Endothelial cell of umbilical vein (primary cell): ENCODE measurements around the gene CD46. TPM values are rescaled to one million over a fixed set of nuclear protein-coding genes. Genes with fewer than 3 reads are reported as not detected.

ENCODE experiments used
- BruUV-seq: library from RNA; stranded (reverse); fragments of 400-500 nt; replicated peaks from 2 replicates; lab custom pipeline; 2021; lab: Mats Ljungman, UMichigan
- CTCF ChIA-PET: fragments of 300-600, 350-600 bp; sonication (Branson Sonifier 250); formaldehyde crosslinking; loops from one replicate; lab custom pipeline; 2021; ENCODE audit warnings: antibody characterized with exemption, inconsistent platforms; lab: Charles Lee
- POLR2A ChIA-PET: fragments of 300-600, 350-600 bp; sonication (Branson Sonifier 250); formaldehyde crosslinking; loops from one replicate; lab custom pipeline; 2021; ENCODE audit warnings: antibody characterized with exemption, inconsistent platforms; lab: Charles Lee
- DNase-seq: peaks from one replicate; pipeline ENCODE4 v3.0.0-alpha.2; 2011; ENCODE audit warnings: low read depth, low spot score
- FAIRE-seq: peaks from 2 replicates; lab custom pipeline; 2011; peaks lifted over from hg19 to GRCh38; lab: Jason Lieb, UNC
- H2AFZ ChIP-seq: 2 replicates; pipeline ENCODE4 v1.6.0; 2012; ENCODE audit warnings: low read depth, low read length, control low read depth, inconsistent platforms
- H3K27ac ChIP-seq: 2 replicates; pipeline ENCODE4 v1.5.1; 2011; ENCODE audit warnings: low read depth, mild to moderate bottlenecking, control low read depth, low read length, moderate library complexity; ENCODE audit not compliant: insufficient read depth
- H3K27me3 ChIP-seq, 2 experiments: 2 replicates each; pipeline versions ENCODE4 v1.6.0 to v1.6.1; 2011; ENCODE audit warnings: low read length in 2 of 2, mixed read lengths in 1 of 2; ENCODE audit not compliant: control insufficient read depth in 2 of 2, insufficient read depth in 2 of 2
- H3K36me3 ChIP-seq, 2 experiments: 2 replicates in 1 of 2; 3 replicates in 1 of 2; pipeline ENCODE4 v1.5.1; 2011; ENCODE audit warnings: low read length in 2 of 2, mild to moderate bottlenecking in 1 of 2, moderate library complexity in 1 of 2; ENCODE audit not compliant: control insufficient read depth in 2 of 2, insufficient read depth in 2 of 2; ENCODE audit errors: extremely low read depth in 1 of 2
- H3K4me1 ChIP-seq: 3 replicates; pipeline ENCODE4 v1.5.1; 2011; ENCODE audit warnings: mild to moderate bottlenecking, low read length; ENCODE audit not compliant: control insufficient read depth, insufficient read depth; ENCODE audit errors: extremely low read depth
- H3K4me2 ChIP-seq: 2 replicates; pipeline ENCODE4 v1.6.1; 2011; ENCODE audit warnings: low read length, control low read depth, mixed read lengths; ENCODE audit not compliant: insufficient read depth
- H3K4me3 ChIP-seq, 3 experiments: fragments of 200-600 bp in 1 of 3; sonication (generic), shearing (Covaris generic) in 1 of 3; replicated peaks in 1 of 3; 2 replicates each; pipeline ENCODE4 v1.5.1; 2011 to 2016; ENCODE audit warnings: control low read depth in 3 of 3, low read length in 3 of 3, mild to moderate bottlenecking in 2 of 3, inconsistent platforms in 1 of 3, low read depth in 1 of 3, moderate library complexity in 1 of 3; ENCODE audit not compliant: insufficient read depth in 1 of 3
- H3K79me2 ChIP-seq: 2 replicates; pipeline ENCODE4 v1.6.0; 2012; ENCODE audit warnings: low read length, inconsistent platforms; ENCODE audit not compliant: control insufficient read depth, insufficient read depth
- H3K9ac ChIP-seq: replicated peaks from 2 replicates; pipeline ENCODE3; 2011; ENCODE audit warnings: low read length, control low read depth; ENCODE audit not compliant: insufficient read depth; ENCODE audit errors: extremely low read depth
- H3K9me1 ChIP-seq: replicated peaks from 3 replicates; pipeline ENCODE4 v1.6.0; 2011; ENCODE audit warnings: mild to moderate bottlenecking, low read length; ENCODE audit not compliant: control insufficient read depth, insufficient read depth; ENCODE audit errors: extremely low read depth
- H3K9me3 ChIP-seq: replicated peaks from 2 replicates; pipeline ENCODE4 v1.5.1; 2012; ENCODE audit warnings: low read length, inconsistent platforms; ENCODE audit not compliant: control insufficient read depth, insufficient read depth
- H4K20me1 ChIP-seq: replicated peaks from 2 replicates; pipeline ENCODE3; 2011; ENCODE audit warnings: mild to moderate bottlenecking, low read length; ENCODE audit not compliant: control insufficient read depth, insufficient read depth; ENCODE audit errors: extremely low read depth
- EZH2 ChIP-seq: IDR thresholded peaks from 2 replicates; pipeline ENCODE4 v1.6.1; 2012; ENCODE audit warnings: borderline replicate concordance, low read depth, mild to moderate bottlenecking, moderate library complexity, low read length, inconsistent platforms; ENCODE audit not compliant: severe bottlenecking
- FOS ChIP-seq: IDR thresholded peaks from 2 replicates; pipeline ENCODE4 v1.6.1; 2011; ENCODE audit warnings: mild to moderate bottlenecking, low read length, moderate library complexity, borderline replicate concordance; ENCODE audit not compliant: insufficient read depth
- GATA2 ChIP-seq: IDR thresholded peaks from 2 replicates; pipeline ENCODE4 v1.7.0; 2011; ENCODE audit warnings: low read depth, mild to moderate bottlenecking, moderate library complexity, mixed read lengths, low read length; ENCODE audit not compliant: insufficient read length, insufficient read depth
- JUN ChIP-seq: IDR thresholded peaks from 2 replicates; pipeline ENCODE4 v1.6.1; 2011; ENCODE audit warnings: borderline replicate concordance, low read depth; ENCODE audit not compliant: insufficient read length, insufficient read depth
- MYC ChIP-seq: IDR thresholded peaks from one replicate; pipeline ENCODE4 v1.6.1; 2011; ENCODE audit warnings: mild to moderate bottlenecking, low read depth, low read length
- POLR2A ChIP-seq: IDR thresholded peaks from 2 replicates; pipeline ENCODE4 v1.6.1; 2012; ENCODE audit warnings: low read depth, mild to moderate bottlenecking, control low read depth, low read length
- POLR2AphosphoS5 ChIP-seq: IDR thresholded peaks from 2 replicates; pipeline ENCODE4 v1.6.1; 2012; ENCODE audit warnings: low read depth, mild to moderate bottlenecking, control low read depth, low read length, moderate library complexity; ENCODE audit not compliant: insufficient read depth
- dilution Hi-C: fragments of 300-500 bp; cut with MboI; formaldehyde crosslinking; loops from one replicate; pipeline ENCODE4 v1.15.0; 2019; ENCODE audit warnings: low sequenced_read_pairs; ENCODE audit not compliant: extremely low pct_ligation_motif_present
- intact Hi-C: fragments of 100-400 bp; cut with micrococcal nuclease; formaldehyde crosslinking; loops from one replicate; pipeline ENCODE4 v1.10.0; 2022
- polyA plus RNA-seq, 4 experiments: library from polyadenylated mRNA; depleted of rRNA in 3 of 4; stranded (reverse) in 3 of 4; unstranded in 1 of 4; fragments of >200 nt; gene quantifications; 2 replicates each; pipeline versions ENCODE4 v1.2.1 to v1.2.3, GENCODE V29; 2011 to 2012; ENCODE audit warnings: missing spikeins in 1 of 4
- total RNA-seq: library from RNA; stranded (reverse); gene quantifications from 2 replicates; pipeline ENCODE4 v1.2.3, GENCODE V29; 2021
- TF ChIP-seq, protein P1 (sequence below): IDR thresholded peaks from 2 replicates; pipeline ENCODE4 v1.6.1; 2011; ENCODE audit not compliant: insufficient read depth, insufficient read length
- TF ChIP-seq, protein P2 (sequence below), 2 donors: IDR thresholded peaks; 1 replicate in 1 of 2; 2 replicates in 1 of 2; pipeline ENCODE4 v1.5.1; 2011; ENCODE audit warnings: low read length in 2 of 2, mild to moderate bottlenecking in 2 of 2, moderate library complexity in 2 of 2, control low read depth in 1 of 2, inconsistent platforms in 1 of 2, low read depth in 1 of 2; ENCODE audit not compliant: insufficient read depth in 1 of 2; ENCODE audit errors: extremely low read depth in 1 of 2

Gene CD46
- total and polyA plus RNA-seq, 2 donors (not counting 3 experiments of a cell fraction or from before 2014, with no cell fraction given) = 134 to 256 TPM

DNA sequence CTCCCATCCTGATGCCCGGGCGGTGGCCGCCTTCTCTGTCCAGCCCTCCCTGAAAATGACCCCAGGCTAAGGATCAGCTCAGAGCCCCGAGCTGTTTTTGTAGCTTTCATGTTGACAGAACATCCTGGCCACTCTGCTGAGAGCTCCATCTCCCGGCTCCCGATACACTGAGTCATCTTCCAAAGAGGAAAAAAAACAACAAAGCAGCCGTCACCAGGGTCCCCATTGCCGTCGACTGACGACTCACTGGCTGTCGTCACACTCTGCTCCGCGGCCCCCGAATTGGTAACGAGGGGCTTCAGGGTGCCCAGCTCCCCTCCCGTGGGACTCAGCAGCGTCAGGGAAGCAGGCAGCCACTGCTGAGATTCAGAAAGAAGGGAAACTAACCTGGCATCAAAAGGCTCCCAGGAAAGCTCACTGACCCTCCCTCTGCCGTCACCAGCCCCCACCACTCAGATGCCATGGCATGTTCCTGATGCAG, 67.2 kb downstream of the CD46 start:
- dilution Hi-C loops = no loop called here
- no peak for TF ChIP-seq POLR2A
- peak; percentile 60 for TF ChIP-seq FOS
- peak; percentile 60 for TF ChIP-seq JUN
- TF ChIP-seq, protein P1, sequence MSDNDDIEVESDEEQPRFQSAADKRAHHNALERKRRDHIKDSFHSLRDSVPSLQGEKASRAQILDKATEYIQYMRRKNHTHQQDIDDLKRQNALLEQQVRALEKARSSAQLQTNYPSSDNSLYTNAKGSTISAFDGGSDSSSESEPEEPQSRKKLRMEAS = no peak
- TF ChIP-seq MYC = no peak
- no peak for TF ChIP-seq EZH2
- peak; percentile 96 for FAIRE-seq
- peak; percentile 77 for DNase-seq
- no TSS peak for BruUV-seq
- Histone ChIP-seq H4K20me1 (no peaks in the 10 kb centered on the region), H3K27me3 (no peaks in the 10 kb centered on the region), H3K9ac (peak overlapping the region; percentile 54), H3K4me2 (no peak overlapping the region), H3K36me3 (peaks cover 0 to 2% of the 10 kb centered on the region in 2 experiments), H3K9me3 (no peaks in the 10 kb centered on the region), H3K4me1 (peaks cover 31% of the 10 kb centered on the region), H2AFZ (no peak overlapping the region), H3K27ac (peak overlapping the region; percentile 70), H3K9me1 (no peaks in the 10 kb centered on the region), H3K4me3 (no peak overlapping the region), H3K79me2 (peaks cover 19% of the 10 kb centered on the region)
- CTCF ChIA-PET = interaction anchor here (0.6 to 4.1 kb wide), 14 partner anchors 8 to 203 kb away, joined by 3 to 29 read pairs (median 4); no protein-coding TSS in a partner anchor
- POLR2A ChIA-PET = interaction anchor here (0.6 kb wide), 1 partner anchor 8 kb away, joined by 3 read pairs; no protein-coding TSS in a partner anchor
- intact Hi-C loops = no loop called here

DNA sequence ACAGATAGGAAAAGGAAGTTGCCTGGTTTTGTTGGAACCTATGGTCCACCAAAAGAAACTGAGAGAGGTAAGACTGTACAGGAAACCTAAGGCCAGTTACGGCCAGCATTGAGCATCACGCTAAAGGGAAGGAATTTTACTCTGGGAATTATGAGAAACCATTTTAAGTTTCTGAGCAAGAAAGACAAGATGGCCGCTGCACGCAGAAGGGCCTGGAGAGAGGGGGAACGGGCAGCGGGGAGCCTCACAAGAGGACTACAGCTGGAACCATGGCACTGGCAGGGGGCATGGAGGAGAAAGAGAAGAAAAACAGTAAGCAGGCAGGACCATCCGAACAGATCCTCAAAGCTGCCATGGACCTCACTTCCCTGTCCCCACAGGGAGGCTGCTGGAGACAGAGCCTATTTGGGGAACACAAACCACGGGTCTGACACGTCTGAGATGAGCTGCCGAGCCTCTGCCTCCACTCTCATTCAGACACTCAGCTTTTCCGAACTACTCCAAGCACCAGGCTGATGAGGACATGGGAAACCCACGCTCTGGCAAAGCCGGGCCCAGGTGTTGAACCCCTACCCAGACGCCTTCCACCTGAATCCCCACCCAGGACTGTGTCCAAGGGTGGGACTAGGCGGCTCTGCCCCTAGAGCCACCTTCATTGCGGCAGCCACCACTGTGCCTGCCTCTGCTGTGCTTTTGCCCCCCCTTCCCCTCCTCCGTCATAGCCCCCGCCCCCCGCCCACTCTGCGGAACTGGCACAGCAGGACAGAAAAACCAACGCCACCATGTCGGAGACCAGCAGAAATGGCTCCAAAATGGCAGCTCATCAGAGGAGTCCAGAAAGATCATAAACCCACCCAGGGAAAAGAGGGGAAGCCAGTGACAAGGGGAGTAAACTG, 69.0 kb downstream of the CD46 start:
- TF ChIP-seq, protein P2, sequence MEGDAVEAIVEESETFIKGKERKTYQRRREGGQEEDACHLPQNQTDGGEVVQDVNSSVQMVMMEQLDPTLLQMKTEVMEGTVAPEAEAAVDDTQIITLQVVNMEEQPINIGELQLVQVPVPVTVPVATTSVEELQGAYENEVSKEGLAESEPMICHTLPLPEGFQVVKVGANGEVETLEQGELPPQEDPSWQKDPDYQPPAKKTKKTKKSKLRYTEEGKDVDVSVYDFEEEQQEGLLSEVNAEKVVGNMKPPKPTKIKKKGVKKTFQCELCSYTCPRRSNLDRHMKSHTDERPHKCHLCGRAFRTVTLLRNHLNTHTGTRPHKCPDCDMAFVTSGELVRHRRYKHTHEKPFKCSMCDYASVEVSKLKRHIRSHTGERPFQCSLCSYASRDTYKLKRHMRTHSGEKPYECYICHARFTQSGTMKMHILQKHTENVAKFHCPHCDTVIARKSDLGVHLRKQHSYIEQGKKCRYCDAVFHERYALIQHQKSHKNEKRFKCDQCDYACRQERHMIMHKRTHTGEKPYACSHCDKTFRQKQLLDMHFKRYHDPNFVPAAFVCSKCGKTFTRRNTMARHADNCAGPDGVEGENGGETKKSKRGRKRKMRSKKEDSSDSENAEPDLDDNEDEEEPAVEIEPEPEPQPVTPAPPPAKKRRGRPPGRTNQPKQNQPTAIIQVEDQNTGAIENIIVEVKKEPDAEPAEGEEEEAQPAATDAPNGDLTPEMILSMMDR (IDR thresholded peaks at IDR 0.05; ENCODE audit: extremely low read depth in 1 of 2, insufficient read depth in 1 of 2, low read depth in 1 of 2, low read length in 2 of 2) = no peak
- TF ChIP-seq MYC (no peak), EZH2 (no peak), POLR2A (no peak), FOS (no peak), JUN (no peak), GATA2 (no peak), POLR2AphosphoS5 (no peak)
- TF ChIP-seq, protein P1 = no peak
- Histone ChIP-seq H3K4me3 (no peak overlapping the region), H3K9ac (no peak overlapping the region), H3K9me1 (no peaks in the 10 kb centered on the region), H3K27ac (no peak overlapping the region), H2AFZ (no peak overlapping the region), H3K36me3 (no peaks in the 10 kb centered on the region), H3K27me3 (no peaks in the 10 kb centered on the region), H3K79me2 (peaks cover 36% of the 10 kb centered on the region), H3K4me1 (peaks cover 46% of the 10 kb centered on the region), H3K4me2 (no peak overlapping the region), H3K9me3 (no peaks in the 10 kb centered on the region), H4K20me1 (no peaks in the 10 kb centered on the region)
- intact Hi-C loops = no loop called here
- FAIRE-seq = no peak
- dilution Hi-C loops = no loop called here
- BruUV-seq = no TSS peak
- ChIA-PET POLR2A (no interaction called here), CTCF (no interaction called here)
- DNase-seq = no peak
